ENCODE data around the gene HDAC9.

Gene HDAC9

GRCh38 chr7:18798088-18798906 is 302.7 kb downstream of the HDAC9 start:
- H3K27me3 ChIP-seq (replicated peaks; ENCODE audit: control insufficient read depth, insufficient read depth, low read length), result no peaks in the 10 kb centered on the region
- H3K36me3 ChIP-seq (ENCODE audit: control insufficient read depth, insufficient read depth, low read length, severe bottlenecking), result no peaks in the 10 kb centered on the region
- no peak overlapping the region for H3K9ac ChIP-seq (ENCODE audit: low read length)
- no peak overlapping the region for H3K4me3 ChIP-seq (ENCODE audit: low read length)
- DNase-seq (ENCODE audit: low read depth), result no peak
- no peaks in the 10 kb centered on the region for H3K9me3 ChIP-seq (ENCODE audit: control insufficient read depth, low read length)
- H3K4me1 ChIP-seq (ENCODE audit: control insufficient read depth, insufficient read depth, low read length), result peaks cover 15% of the 10 kb centered on the region

GRCh38 chr7:18799899-18800298 is 304.4 kb downstream of the HDAC9 start:
- Histone ChIP-seq H3K4me1 (ENCODE audit: control insufficient read depth, insufficient read depth, low read length) (peaks cover 17% of the 10 kb centered on the region), H3K27me3 (replicated peaks; ENCODE audit: control insufficient read depth, insufficient read depth, low read length) (no peaks in the 10 kb centered on the region), H3K9me3 (ENCODE audit: control insufficient read depth, low read length) (no peaks in the 10 kb centered on the region), H3K4me3 (ENCODE audit: low read length) (no peak overlapping the region), H3K36me3 (ENCODE audit: control insufficient read depth, insufficient read depth, low read length, severe bottlenecking) (no peaks in the 10 kb centered on the region), H3K9ac (ENCODE audit: low read length) (no peak overlapping the region)
- no peak for DNase-seq (ENCODE audit: low read depth)

- no peak for DNase-seq (ENCODE audit: low read depth)
- no peak overlapping the region for H3K9ac ChIP-seq (ENCODE audit: low read length)
- no peaks in the 10 kb centered on the region for H3K27me3 ChIP-seq (replicated peaks; ENCODE audit: control insufficient read depth, insufficient read depth, low read length)
- H3K4me3 ChIP-seq (ENCODE audit: low read length), result no peak overlapping the region
- no peaks in the 10 kb centered on the region for H3K9me3 ChIP-seq (ENCODE audit: control insufficient read depth, low read length)
- peaks cover 17% of the 10 kb centered on the region for H3K4me1 ChIP-seq (ENCODE audit: control insufficient read depth, insufficient read depth, low read length)
- H3K36me3 ChIP-seq (ENCODE audit: control insufficient read depth, insufficient read depth, low read length, severe bottlenecking), result no peaks in the 10 kb centered on the region
These were observed 308.4 kb downstream of the HDAC9 start for GRCh38 chr7:18803923-18804322.

- no peaks in the 10 kb centered on the region for H3K9me3 ChIP-seq (ENCODE audit: control insufficient read depth, low read length)
- peaks cover 14% of the 10 kb centered on the region for H3K4me1 ChIP-seq (ENCODE audit: control insufficient read depth, insufficient read depth, low read length)
- no peak overlapping the region for H3K9ac ChIP-seq (ENCODE audit: low read length)
- no peak for DNase-seq (ENCODE audit: low read depth)
- no peaks in the 10 kb centered on the region for H3K36me3 ChIP-seq (ENCODE audit: control insufficient read depth, insufficient read depth, low read length, severe bottlenecking)
- H3K4me3 ChIP-seq (ENCODE audit: low read length), result no peak overlapping the region
- H3K27me3 ChIP-seq (replicated peaks; ENCODE audit: control insufficient read depth, insufficient read depth, low read length), result no peaks in the 10 kb centered on the region
These were observed 310.6 kb downstream of the HDAC9 start for GRCh38 chr7:18806177-18806576.

- DNase-seq (ENCODE audit: low read depth), result no peak
- no peak overlapping the region for H3K4me3 ChIP-seq (ENCODE audit: low read length)
- no peaks in the 10 kb centered on the region for H3K27me3 ChIP-seq (replicated peaks; ENCODE audit: control insufficient read depth, insufficient read depth, low read length)
These were observed 312.5 kb downstream of the HDAC9 start for GRCh38 chr7:18808026-18808425.

GRCh38 chr7:18815261-18815960 is 319.9 kb downstream of the HDAC9 start:
- H3K36me3 ChIP-seq (ENCODE audit: control insufficient read depth, insufficient read depth, low read length, severe bottlenecking), result no peaks in the 10 kb centered on the region
- no peak for DNase-seq (ENCODE audit: low read depth)
- H3K4me3 ChIP-seq (ENCODE audit: low read length), result no peak overlapping the region
- H3K4me1 ChIP-seq (ENCODE audit: control insufficient read depth, insufficient read depth, low read length), result peaks cover 4% of the 10 kb centered on the region
- no peaks in the 10 kb centered on the region for H3K27me3 ChIP-seq (replicated peaks; ENCODE audit: control insufficient read depth, insufficient read depth, low read length)
- no peak overlapping the region for H3K9ac ChIP-seq (ENCODE audit: low read length)
- peaks cover 10% of the 10 kb centered on the region for H3K9me3 ChIP-seq (ENCODE audit: control insufficient read depth, low read length)

More at GRCh38 chr7:18808026-18808425, 312.5 kb downstream of the HDAC9 start:
- peaks cover 7% of the 10 kb centered on the region for H3K9me3 ChIP-seq (ENCODE audit: control insufficient read depth, low read length)
- peaks cover 4% of the 10 kb centered on the region for H3K4me1 ChIP-seq (ENCODE audit: control insufficient read depth, insufficient read depth, low read length)
- no peak overlapping the region for H3K9ac ChIP-seq (ENCODE audit: low read length)
- H3K36me3 ChIP-seq (ENCODE audit: control insufficient read depth, insufficient read depth, low read length, severe bottlenecking), result no peaks in the 10 kb centered on the region

- no peaks in the 10 kb centered on the region for H3K36me3 ChIP-seq (ENCODE audit: control insufficient read depth, insufficient read depth, low read length, severe bottlenecking)
- no peaks in the 10 kb centered on the region for H3K27me3 ChIP-seq (replicated peaks; ENCODE audit: control insufficient read depth, insufficient read depth, low read length)
- H3K9ac ChIP-seq (ENCODE audit: low read length), result no peak overlapping the region
- peaks cover 4% of the 10 kb centered on the region for H3K4me1 ChIP-seq (ENCODE audit: control insufficient read depth, insufficient read depth, low read length)
- DNase-seq (ENCODE audit: low read depth), result no peak
- H3K4me3 ChIP-seq (ENCODE audit: low read length), result no peak overlapping the region
- no peaks in the 10 kb centered on the region for H3K9me3 ChIP-seq (ENCODE audit: control insufficient read depth, low read length)
These were observed 325.4 kb downstream of the HDAC9 start for GRCh38 chr7:18820981-18821380.

- peaks cover 4% of the 10 kb centered on the region for H3K4me1 ChIP-seq (ENCODE audit: control insufficient read depth, insufficient read depth, low read length)
- no peaks in the 10 kb centered on the region for H3K9me3 ChIP-seq (ENCODE audit: control insufficient read depth, low read length)
- H3K27me3 ChIP-seq (replicated peaks; ENCODE audit: control insufficient read depth, insufficient read depth, low read length), result no peaks in the 10 kb centered on the region
- H3K4me3 ChIP-seq (ENCODE audit: low read length), result no peak overlapping the region
- H3K9ac ChIP-seq (ENCODE audit: low read length), result no peak overlapping the region
- no peaks in the 10 kb centered on the region for H3K36me3 ChIP-seq (ENCODE audit: control insufficient read depth, insufficient read depth, low read length, severe bottlenecking)
- no peak for DNase-seq (ENCODE audit: low read depth)
These were observed 326.0 kb downstream of the HDAC9 start for GRCh38 chr7:18821554-18821953.

- Histone ChIP-seq H3K9ac (ENCODE audit: low read length) (no peak overlapping the region), H3K4me3 (ENCODE audit: low read length) (no peak overlapping the region), H3K4me1 (ENCODE audit: control insufficient read depth, insufficient read depth, low read length) (peaks cover 12% of the 10 kb centered on the region), H3K27me3 (replicated peaks; ENCODE audit: control insufficient read depth, insufficient read depth, low read length) (no peaks in the 10 kb centered on the region), H3K9me3 (ENCODE audit: control insufficient read depth, low read length) (no peaks in the 10 kb centered on the region), H3K36me3 (ENCODE audit: control insufficient read depth, insufficient read depth, low read length, severe bottlenecking) (no peaks in the 10 kb centered on the region)
- no peak for DNase-seq (ENCODE audit: low read depth)
These were observed 328.6 kb downstream of the HDAC9 start for GRCh38 chr7:18824157-18824556.

- no peak for DNase-seq (ENCODE audit: low read depth)
- Histone ChIP-seq H3K36me3 (ENCODE audit: control insufficient read depth, insufficient read depth, low read length, severe bottlenecking) (no peaks in the 10 kb centered on the region), H3K4me1 (ENCODE audit: control insufficient read depth, insufficient read depth, low read length) (peaks cover 37% of the 10 kb centered on the region), H3K9me3 (ENCODE audit: control insufficient read depth, low read length) (no peaks in the 10 kb centered on the region), H3K27me3 (replicated peaks; ENCODE audit: control insufficient read depth, insufficient read depth, low read length) (no peaks in the 10 kb centered on the region), H3K4me3 (ENCODE audit: low read length) (peak overlapping the region; percentile 53), H3K9ac (ENCODE audit: low read length) (no peak overlapping the region)
These were observed 332.9 kb downstream of the HDAC9 start for GRCh38 chr7:18828260-18828993.
